Prostate gland (tissue), 2 donors: ENCODE data around the gene ABHD2.

Experiments
- CTCF ChIP-seq, 4 experiments: fragments of 200-600 bp in 2 of 4; fragments of 450-650 bp in 2 of 4; sonication (generic) in 2 of 4; IDR thresholded peaks; 1 replicate in 3 of 4; 2 replicates in 1 of 4; pipeline ENCODE4 v1.5.1; 2016 to 2019; ENCODE audit warnings: antibody characterized with exemption in 4 of 4, mild to moderate bottlenecking in 2 of 4, moderate library complexity in 2 of 4
- POLR2A ChIP-seq: fragments of 450-650 bp; IDR thresholded peaks from one replicate; pipeline ENCODE4 v1.6.1; 2016; ENCODE audit warnings: antibody characterized with exemption, mild to moderate bottlenecking
- POLR2AphosphoS5 ChIP-seq: sonication (generic); formaldehyde crosslinking; IDR thresholded peaks from one replicate; pipeline ENCODE4 v1.6.1; 2017; ENCODE audit warnings: antibody characterized with exemption

DNA sequence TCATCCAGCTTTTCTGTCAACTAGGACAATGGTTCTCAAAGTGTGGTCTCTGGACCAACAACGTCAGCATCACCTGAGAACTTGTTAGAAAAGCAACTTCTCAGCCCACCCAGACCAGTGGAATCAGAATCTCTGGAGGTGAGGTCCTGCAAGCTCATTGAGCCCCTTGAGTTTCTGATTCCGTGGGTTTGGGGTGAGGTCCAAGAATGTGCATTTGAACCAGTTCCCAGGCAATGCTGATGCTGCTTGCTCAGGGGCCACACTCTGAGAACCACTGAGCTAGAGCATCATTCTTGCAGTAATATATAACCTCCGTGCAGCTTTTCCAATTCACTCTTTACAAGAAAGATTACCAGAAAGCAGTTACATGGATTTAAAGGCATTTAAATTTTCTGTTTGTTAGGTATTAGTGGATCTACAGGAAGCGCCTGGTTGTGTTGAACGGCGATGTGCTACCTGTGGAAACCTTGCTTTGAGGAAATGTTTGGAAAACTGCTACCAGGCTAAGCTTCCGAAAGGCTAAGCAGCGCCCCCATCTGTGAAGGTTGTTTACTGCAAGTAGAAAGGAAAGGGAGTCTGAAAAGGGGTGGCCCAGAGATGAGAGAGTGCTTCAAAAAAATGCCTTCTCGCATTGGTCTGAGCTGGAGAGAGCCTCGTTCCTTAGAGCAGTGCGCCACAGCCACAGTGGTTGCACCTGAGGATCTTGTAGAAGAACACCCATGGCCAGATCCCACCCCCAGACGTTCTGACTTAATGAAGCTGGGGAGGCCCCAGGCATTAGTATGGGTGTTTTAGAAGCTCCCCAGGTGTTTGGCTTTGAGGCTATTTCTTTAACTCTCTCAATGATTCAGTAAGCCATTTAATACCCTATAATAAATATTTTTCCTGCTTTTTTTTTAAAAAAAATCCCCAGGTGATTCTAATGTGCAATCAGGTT, 83.1 kb downstream of the ABHD2 start:
- TF ChIP-seq POLR2AphosphoS5 (peak; percentile 20), POLR2A (no peak), CTCF (IDR thresholded peaks at IDR 0.05) (peak in 3 of 4 experiments; percentile 48 to 61 (median 59))
